GM18498 (cell line): ENCODE measurements around the gene SNAI1.

Source experiments
- ATAC-seq: cut with Tn5 transposase; IDR thresholded peaks from one replicate; pipeline ENCODE4 v1.9.1; 2021; ENCODE audit warnings: mild to moderate bottlenecking, moderate library complexity; ENCODE audit not compliant: unreplicated experiment

The SNAI1 gene

GRCh38 chr20:50032955-50033666 lies 50.3 kb downstream of the SNAI1 start:
- no peak for ATAC-seq

- ATAC-seq = no peak
These were observed 51.9 kb downstream of the SNAI1 start for GRCh38 chr20:50034567-50035180.

- ATAC-seq = no peak
These were observed 53.9 kb downstream of the SNAI1 start for GRCh38 chr20:50036703-50037102.

GRCh38 chr20:50037123-50037522 lies 54.3 kb downstream of the SNAI1 start:
- ATAC-seq = no peak

GRCh38 chr20:50037575-50037974 lies 54.8 kb downstream of the SNAI1 start:
- no peak for ATAC-seq

GRCh38 chr20:50038169-50038568 lies 55.4 kb downstream of the SNAI1 start:
- no peak for ATAC-seq
